ENCODE results near the gene DDRGK1. TPM values are rescaled to one million over a fixed set of nuclear protein-coding genes. Genes with fewer than 3 reads are reported as not detected.

DDRGK1 gene
- polyA plus RNA-seq, 3 donors = 39.9 to 42.7 (median 42.6) TPM

GRCh38 chr20:3192226-3193015 lies 12.1 kb downstream of the DDRGK1 start:
- Histone ChIP-seq H2AFZ (ENCODE audit: insufficient read depth, low read depth, low read length, poor library complexity, severe bottlenecking) (no peak overlapping the region), H3K9ac (ENCODE audit: insufficient read depth, low read length, poor library complexity, severe bottlenecking) (no peak overlapping the region), H4K20me1 (ENCODE audit: insufficient read depth, low read length) (no peaks in the 10 kb centered on the region), H3K36me3 (replicated peaks in 1 of 2; ENCODE audit: control insufficient read depth in 1 of 2, insufficient read depth in 2 of 2, low read length in 2 of 2) (peaks cover 77 to 86% of the 10 kb centered on the region in 2 donors), H3K27me3 (ENCODE audit: control insufficient read depth in 2 of 2, insufficient read depth in 2 of 2, low read length in 2 of 2) (no peaks in the 10 kb centered on the region), H3K4me3 (replicated peaks in 1 of 3; ENCODE audit: low read depth in 2 of 3, low read length in 3 of 3) (no peak overlapping the region), H3K9me3 (replicated peaks in 1 of 2; ENCODE audit: control insufficient read depth in 1 of 2, insufficient read depth in 1 of 2, low read length in 2 of 2) (no peaks in the 10 kb centered on the region), H3K79me2 (ENCODE audit: insufficient read depth, low read length) (no peaks in the 10 kb centered on the region), H3K4me2 (replicated peaks; ENCODE audit: extremely low read depth, low read length, poor library complexity, severe bottlenecking) (no peak overlapping the region), H3K4me1 (ENCODE audit: control insufficient read depth in 1 of 2, insufficient read depth in 2 of 2, low read length in 2 of 2) (no peaks in the 10 kb centered on the region), H3K27ac (ENCODE audit: low read depth in 1 of 2, low read length in 2 of 2) (no peak overlapping the region)
- Mint-ChIP-seq H3K9me3 (no peaks in the 10 kb centered on the region), H3K4me1 (no peaks in the 10 kb centered on the region), H3K27me3 (ENCODE audit: low read depth in 3 of 3) (peaks cover 0 to 1% (median 0%) of the 10 kb centered on the region in 3 donors), H3K36me3 (peaks cover 72 to 91% of the 10 kb centered on the region in 2 donors), H3K27ac (peak overlapping the region in 1 of 7 donors; percentile 45), H3K4me3 (no peak overlapping the region)
- no peak for TF ChIP-seq CTCF (IDR thresholded peaks at IDR 0.05)
- over 99% methylated on average over 16 of the region's 18 CpGs for WGBS (ENCODE audit: insufficient coverage)
- intact Hi-C loops (cut with micrococcal nuclease) = no loop called here
- no peak for DNase-seq

- H3K9me3 ChIP-seq (replicated peaks in 1 of 2; ENCODE audit: control insufficient read depth in 1 of 2, insufficient read depth in 1 of 2, low read length in 2 of 2) = no peaks in the 10 kb centered on the region
- TF ChIP-seq CTCF (IDR thresholded peaks at IDR 0.05) = no peak
- H3K9ac ChIP-seq (ENCODE audit: insufficient read depth, low read length, poor library complexity, severe bottlenecking) = no peak overlapping the region
- Mint-ChIP-seq H3K27me3 (ENCODE audit: low read depth in 3 of 3) (peaks cover 0 to 2% (median 1%) of the 10 kb centered on the region in 3 donors), H3K4me3 (no peak overlapping the region), H3K36me3 (peaks cover 58 to 76% of the 10 kb centered on the region in 2 donors), H3K27ac (no peak overlapping the region), H3K4me1 (no peaks in the 10 kb centered on the region), H3K9me3 (no peaks in the 10 kb centered on the region)
- no peaks in the 10 kb centered on the region for H3K4me1 ChIP-seq (ENCODE audit: control insufficient read depth in 1 of 2, insufficient read depth in 2 of 2, low read length in 2 of 2)
- no peak overlapping the region for H3K4me3 ChIP-seq (replicated peaks in 1 of 3; ENCODE audit: low read depth in 2 of 3, low read length in 3 of 3)
- DNase-seq = no peak
- H3K27ac ChIP-seq (ENCODE audit: low read depth in 1 of 2, low read length in 2 of 2) = no peak overlapping the region
- no peaks in the 10 kb centered on the region for H4K20me1 ChIP-seq (ENCODE audit: insufficient read depth, low read length)
- no peak overlapping the region for H2AFZ ChIP-seq (ENCODE audit: insufficient read depth, low read depth, low read length, poor library complexity, severe bottlenecking)
- no peaks in the 10 kb centered on the region for H3K27me3 ChIP-seq (ENCODE audit: control insufficient read depth in 2 of 2, insufficient read depth in 2 of 2, low read length in 2 of 2)
- no peaks in the 10 kb centered on the region for H3K79me2 ChIP-seq (ENCODE audit: insufficient read depth, low read length)
- H3K4me2 ChIP-seq (replicated peaks; ENCODE audit: extremely low read depth, low read length, poor library complexity, severe bottlenecking) = no peak overlapping the region
- H3K36me3 ChIP-seq (replicated peaks in 1 of 2; ENCODE audit: control insufficient read depth in 1 of 2, insufficient read depth in 2 of 2, low read length in 2 of 2) = peaks cover 65 to 70% of the 10 kb centered on the region in 2 donors
- WGBS (ENCODE audit: insufficient coverage) = 96% methylated on average over 13 of the region's 14 CpGs
- intact Hi-C loops (cut with micrococcal nuclease) = no loop called here
Observed at GRCh38 chr20:3190681-3191111, 13.8 kb downstream of the DDRGK1 start.
